GM18873 (cell line): Measurements from ENCODE around the gene DDR2.
"Not testable (repeated sequence)": the region's sequence is repeated elsewhere in the genome, so short reads cannot be mapped to it uniquely, and the experiment has no call there.

Experiments used
- ATAC-seq: cut with Tn5 transposase; IDR thresholded peaks from one replicate; pipeline ENCODE4 v1.9.1; 2021; ENCODE audit warnings: mild to moderate bottlenecking, moderate library complexity, moderate number of reproducible peaks; ENCODE audit not compliant: unreplicated experiment, low FRiP score

The DDR2 gene

DNA sequence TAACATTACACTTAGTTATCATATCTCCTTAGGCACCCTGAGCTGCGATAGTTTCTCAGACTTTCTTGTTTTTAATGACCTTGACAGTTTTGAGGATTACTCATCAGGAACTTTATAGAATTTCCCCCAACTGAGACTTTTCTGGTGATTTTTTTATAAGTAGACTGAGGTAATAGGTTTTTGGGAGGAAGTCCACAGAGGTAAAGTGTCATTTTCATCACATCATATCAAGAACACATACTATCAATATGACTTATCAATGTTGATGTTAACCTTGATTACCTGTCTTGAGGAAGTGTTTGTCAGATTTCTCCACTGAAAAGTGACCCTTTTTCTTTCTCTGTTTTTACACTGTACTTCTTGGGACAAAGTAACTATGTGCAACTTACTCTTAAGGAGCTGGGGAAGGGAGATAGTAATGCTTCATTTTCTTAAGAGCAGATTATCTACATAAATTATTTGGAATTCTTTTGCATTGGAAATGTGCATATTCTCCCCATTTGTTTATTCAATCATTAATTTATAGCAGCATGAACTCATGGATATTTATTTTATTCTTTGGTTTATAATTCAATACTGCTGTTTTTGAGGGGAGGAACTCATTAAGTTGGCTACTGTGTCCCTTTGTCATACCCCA lies 85.4 kb downstream of the DDR2 start:
- ATAC-seq, result no peak

DNA sequence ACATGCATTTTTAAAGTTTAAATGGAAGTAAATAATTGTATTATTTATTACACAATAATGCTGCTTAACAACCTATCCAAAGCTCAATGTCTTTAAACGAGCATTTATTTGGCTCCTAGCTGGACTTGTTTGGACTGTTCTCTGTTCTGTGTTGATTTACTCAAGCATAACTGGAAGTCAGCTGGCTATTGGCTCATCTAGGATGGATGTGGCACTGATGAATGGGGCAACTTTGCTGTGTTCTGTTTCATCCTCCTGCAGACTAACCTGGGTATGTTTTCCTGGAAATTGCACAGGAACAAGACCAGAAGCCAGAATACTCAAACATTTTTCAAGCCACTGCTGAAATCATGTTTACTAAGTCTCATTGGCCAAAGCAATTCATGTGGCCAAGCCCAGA lies 87.4 kb downstream of the DDR2 start:
- ATAC-seq, result no peak

DNA sequence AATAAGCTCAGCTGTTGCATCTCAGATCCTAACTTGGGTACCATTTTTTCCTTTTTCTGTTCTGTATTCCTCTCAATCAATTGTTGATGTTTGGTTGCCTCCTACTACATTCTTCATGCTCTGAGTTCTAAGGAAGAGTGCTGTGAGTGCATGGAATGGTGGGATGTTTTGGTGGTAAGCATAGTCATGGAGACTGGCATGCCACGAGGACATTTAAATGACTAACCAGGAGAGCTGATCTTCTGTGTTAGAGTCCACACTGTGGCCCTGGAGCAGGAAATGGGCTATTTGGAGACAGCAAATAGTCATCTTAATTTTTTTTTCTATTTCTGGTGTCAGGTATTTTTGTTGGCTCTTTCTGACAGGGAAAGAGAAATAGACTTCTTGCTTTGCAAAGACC lies 88.7 kb downstream of the DDR2 start:
- no peak for ATAC-seq

DNA sequence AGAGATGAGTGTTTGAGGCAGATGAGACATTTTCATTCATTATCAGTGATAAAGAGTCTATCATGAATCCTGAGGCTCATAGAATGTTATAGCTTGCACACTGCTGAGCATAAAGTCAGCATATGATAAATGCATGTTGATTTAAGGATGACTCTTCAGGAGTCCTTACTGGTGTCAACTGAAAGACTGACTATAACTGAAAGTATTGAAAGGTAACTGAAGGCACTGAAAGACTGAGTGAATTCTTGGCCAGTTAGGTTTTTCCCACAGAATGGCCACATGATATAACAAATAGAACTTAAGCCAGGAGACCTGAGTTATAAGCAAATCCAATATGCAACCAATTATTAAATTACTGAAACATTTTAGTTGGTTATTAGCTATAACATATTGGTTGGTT lies 89.2 kb downstream of the DDR2 start:
- ATAC-seq, result no peak

DNA sequence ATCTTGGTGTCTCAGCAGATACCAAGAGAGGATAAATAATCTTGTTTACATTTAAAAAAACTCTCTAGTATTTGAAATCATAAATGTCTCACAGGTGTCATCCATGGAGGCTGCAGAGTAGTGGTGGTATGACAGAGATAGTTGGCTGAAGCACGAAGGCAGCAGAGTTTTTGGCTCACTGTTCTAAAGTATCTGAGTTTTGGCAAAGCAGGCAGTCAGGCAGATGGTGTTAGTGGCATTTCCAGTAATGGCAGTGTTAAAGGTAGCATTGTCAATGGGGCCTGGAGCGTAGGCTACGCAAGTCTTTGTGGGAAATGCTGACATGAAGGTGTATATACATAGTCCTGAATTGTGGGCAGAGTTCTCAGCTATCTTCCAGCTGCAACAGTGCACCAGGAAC lies 89.8 kb downstream of the DDR2 start:
- ATAC-seq, result no peak

DNA sequence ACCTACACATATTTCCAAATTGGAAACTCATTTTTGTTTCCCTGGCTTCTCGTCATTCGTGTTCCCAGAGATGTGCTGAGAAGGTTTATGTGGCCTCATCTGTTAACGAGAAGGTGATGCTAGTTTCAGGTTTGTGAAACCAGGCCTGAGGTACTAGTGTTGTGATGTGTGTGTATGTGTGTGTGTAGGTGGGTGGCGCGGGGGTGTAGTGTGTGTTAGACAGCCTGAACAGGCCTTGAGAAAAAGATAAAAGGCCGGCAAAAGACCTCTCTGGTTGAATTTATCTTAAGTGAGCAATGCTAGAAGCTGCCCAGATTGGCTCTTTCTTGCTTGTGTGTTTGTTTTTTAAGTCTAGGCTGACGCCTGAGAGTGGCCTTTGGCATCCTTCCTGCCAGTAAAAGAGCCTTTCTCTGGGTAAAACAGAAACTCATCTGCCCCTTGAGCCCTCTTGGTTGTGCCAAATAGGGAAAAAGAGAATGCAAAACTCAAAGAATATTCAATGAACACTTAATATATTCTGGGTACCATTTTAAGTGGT lies 92.4 kb downstream of the DDR2 start:
- no peak for ATAC-seq

DNA sequence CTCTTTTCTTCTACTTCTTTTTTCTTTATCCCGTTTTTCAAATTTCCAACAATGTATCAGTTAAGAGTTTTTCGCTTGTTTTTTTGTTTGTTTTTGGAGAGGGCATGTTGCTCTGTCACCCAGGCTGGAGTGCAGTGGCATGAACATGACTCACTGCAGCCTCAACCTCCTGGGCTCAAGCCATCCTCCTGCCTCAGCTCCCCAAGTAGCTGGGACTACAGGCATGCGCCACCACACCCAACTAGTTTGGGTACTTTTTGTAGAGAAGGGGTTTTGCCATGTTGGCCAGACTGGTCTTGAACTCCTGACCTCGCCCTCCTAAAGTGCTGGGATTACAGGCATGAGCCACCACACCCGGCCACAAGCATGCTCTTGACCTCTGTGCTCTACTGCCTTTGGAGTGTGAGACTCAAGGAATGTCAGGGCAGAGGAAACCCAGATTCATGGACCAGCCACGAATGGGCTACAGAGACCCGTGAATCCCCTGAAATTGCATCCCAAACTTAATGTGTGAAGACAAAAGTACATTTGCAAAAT lies 93.1 kb downstream of the DDR2 start:
- ATAC-seq, result no peak

DNA sequence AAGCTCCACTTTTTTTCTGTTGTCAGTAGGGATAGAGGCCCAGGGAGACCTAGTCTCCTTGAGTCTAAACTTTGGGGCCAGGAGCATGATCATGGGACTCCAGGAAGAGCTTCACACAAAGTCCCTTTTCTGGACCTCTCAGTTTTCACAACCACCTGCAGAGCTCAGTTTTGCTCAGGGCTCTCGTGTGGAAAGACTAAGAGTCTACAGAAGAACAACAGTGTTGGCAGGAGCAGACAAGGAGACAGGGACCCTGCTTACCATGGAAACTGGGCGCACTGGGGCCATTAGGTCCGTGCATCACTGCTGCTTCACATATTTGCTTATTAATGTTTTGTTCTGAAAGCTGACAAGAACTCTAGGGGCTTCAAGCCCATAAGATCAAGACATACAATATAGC lies 94.3 kb downstream of the DDR2 start:
- no peak for ATAC-seq

DNA sequence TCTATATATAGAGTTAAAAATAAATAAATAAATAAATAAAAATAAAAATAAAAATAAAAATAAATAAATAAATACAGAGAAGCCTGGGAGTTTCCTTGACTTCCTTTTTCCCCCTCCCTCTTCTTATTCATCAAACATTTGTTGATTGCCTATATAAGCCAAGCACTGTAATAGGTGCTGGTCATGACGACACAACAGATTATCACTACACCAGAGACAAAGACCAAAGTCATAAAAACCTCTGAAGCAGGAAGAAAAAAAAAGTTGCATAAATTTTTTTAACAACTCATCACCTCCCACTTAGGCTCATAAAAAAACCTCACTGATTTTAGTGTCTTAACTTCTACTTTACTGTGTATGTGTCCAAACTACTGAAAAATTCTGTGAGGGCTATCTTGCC lies 95.2 kb downstream of the DDR2 start:
- ATAC-seq, result not testable (repeated sequence)

DNA sequence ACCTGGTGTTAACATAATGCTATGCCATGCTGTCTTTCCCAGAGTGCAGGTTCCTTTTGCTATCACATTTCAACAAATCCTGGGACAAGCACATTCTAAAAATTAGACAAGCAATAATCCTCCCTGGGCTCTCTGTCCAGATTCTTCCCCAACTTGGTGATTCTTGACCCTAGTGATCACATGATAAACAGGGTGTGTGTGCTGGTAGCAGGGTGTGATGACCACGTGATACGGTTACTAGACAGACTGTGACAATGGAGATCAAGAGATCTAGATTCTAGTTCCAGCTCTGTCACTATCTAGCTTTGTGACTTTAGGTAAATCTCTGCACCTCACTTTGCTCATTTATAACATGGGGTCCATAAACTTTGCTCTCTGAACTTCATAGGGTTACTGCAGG lies 96.3 kb downstream of the DDR2 start:
- no peak for ATAC-seq

DNA sequence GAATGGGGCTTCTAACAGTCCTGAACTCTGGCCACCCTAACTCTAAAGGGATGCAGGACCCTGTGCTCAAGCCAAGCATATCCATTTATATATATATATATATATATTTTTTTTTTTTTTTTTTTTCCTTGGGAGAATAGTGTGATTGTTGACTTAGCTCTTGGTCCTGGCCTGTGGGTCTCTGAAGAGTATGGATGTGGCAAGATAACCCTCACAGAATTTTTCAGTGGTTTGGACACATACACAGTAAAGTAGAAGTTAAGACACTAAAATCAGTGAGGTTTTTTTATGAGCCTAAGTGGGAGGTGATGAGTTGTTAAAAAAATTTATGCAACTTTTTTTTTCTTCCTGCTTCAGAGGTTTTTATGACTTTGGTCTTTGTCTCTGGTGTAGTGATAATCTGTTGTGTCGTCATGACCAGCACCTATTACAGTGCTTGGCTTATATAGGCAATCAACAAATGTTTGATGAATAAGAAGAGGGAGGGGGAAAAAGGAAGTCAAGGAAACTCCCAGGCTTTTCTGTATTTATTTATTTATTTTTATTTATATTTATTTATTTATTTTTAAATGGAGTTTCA lies 97.0 kb downstream of the DDR2 start:
- ATAC-seq, result not testable (repeated sequence)

DNA sequence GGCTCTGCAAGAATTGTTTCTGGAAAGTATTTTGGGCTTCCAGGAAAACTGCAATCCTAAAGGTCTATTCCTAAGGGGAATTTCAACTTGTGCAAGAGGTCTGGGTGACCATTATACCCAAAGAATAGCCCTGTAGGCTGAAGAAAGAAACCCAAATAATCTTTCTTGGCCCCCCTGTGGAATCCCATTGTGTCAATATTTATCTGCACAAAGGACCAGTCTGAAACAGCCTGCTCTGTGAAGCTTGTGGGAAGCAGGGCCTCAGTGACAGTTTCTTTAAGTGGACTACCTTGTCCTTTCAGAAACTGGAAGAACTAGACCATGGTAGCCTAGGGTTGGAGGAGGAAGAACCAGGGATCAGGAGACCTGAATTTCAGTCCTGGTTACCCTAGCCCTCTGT lies 99.8 kb downstream of the DDR2 start:
- no peak for ATAC-seq

DNA sequence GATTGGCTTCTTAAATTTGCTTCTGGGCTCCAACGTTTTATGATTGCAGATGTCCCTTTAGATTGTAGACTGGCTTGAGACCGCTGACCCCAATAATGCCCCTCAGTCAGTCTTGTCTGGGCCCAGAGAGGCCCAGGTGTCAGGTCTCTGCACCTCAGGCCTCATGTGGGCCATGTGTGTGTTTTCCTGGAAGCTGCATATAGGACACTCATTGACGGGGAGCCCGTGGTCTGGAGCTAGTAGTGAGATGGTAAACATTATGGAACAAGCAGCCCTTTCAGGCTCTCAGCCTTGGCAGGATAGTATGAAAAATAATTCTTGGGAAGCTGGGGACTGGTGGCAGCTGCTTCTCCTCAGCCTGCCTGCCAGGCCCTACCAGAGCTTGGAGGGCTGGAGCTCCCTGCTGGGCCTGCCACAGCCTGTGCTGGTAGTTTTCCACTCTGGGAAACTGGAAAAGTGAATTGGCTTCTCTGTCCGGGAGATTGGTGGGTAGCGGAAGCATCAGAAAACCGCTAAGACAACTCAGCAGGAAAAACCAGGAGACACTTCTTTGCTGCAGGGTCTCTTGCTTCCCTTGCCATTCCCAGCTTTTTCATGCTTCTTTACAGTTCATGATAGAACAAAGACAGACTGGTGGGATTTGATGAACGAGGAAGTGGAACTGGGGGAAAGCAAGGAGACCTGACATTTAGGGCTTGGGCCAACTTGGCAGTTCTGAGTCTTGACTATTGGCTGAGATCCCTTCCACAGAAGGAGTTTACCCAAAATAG lies 100.5 kb downstream of the DDR2 start:
- ATAC-seq, result no peak

DNA sequence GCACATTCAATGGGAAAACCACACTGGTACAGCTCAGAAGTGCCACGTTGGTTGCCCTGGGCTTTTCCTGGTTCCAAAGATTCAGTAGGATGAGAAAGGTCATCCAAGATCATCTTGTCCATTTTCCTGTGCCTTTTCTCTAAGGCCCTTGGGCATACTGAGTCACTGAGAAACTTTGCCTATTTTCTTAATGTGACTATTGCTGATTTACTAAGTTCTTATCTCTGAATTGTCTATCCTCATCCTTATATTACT lies 101.0 kb downstream of the DDR2 start:
- ATAC-seq, result no peak

DNA sequence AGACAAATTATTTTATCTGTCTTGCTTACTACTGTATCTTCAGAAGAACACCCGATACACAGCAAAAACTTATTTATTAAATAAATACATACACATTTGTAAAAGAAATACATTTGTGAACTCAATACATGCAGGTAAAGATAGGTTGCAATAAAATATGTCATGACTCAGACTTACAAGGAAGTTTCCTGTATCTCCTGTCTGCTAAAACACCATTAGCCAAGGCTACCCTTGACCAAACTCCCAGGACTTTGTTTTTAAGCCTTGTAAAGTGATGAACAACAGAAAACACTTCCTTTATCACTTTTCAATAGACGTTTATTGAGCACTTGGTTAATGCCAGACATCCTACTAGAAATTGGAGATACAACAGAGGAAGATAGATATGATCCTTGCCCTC lies 101.8 kb downstream of the DDR2 start:
- ATAC-seq, result no peak

DNA sequence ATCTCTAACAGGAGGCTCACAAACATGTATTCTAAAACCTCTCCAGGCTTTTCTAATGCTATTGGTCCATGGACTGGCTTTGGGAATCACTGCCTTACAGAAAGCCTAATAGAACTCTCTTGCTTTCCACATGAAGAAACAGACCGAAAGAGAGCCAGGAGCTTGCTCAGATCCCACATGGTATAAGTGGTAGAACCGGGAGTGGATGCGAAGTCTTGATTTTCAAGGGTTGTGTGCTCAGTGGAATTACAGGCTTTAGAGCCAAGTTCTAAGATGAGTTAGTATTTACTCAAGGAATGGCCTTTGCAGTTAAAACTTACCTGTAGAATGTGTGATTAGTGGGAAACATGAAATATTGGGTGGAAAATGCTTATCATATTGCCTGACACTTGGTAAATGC lies 103.9 kb downstream of the DDR2 start:
- no peak for ATAC-seq

DNA sequence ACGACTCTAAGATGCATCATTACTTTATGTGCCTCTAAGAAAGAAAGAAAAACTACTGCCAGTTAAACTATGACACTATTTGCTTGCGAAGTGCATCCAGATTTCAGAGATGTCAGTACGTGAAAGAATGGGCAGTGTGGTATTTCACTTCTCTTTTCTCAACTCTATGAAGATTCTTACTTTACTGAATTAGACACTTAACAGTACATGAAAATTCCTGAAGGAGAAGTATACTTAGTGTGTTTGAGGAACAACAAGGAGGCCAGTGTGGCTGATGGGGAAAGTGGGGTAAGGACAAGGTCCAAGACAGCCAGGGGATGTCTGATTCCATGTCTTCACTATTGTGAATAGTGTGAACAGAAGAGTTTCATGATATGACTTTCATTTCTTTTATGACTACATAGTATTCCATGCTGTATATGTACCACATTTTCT lies 104.4 kb downstream of the DDR2 start:
- ATAC-seq, result peak; percentile 85

DNA sequence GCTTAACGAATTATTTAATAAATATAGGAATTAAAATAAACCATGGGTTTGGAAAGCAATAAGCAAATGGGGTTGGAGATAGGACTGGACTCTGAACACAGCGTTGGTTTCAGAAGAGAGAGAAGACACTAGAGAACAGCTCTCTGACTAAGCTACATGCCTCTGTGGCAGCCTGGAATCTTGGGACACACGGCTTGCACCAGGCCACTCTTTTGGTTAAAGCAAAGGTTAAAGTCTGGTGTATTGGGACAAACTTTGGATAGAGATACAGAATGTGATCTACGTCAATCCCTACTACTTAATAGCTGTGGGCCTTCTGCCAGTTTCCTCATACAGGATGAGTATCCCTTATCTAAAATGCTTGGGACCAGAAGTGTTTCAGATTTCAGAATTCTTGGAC lies 108.5 kb downstream of the DDR2 start:
- no peak for ATAC-seq

DNA sequence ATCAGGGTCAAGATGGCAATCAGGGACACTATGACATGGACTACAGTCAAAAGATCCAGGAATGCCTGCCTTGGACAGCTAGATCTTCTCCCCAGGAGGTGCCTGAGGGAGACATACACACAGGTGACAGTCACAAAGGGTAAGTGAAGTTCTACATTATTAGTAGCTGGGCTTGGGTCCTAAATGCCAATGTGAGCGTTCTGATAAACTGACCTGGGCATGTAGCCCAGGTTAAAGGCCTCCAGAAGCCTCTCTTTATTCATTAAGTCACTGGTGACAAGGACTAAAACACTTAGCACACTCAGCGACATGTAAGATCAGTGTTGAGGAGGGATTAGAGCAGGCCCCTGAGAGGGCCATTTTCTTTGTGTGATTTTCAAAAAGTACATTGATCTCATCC lies 109.3 kb downstream of the DDR2 start:
- ATAC-seq, result no peak

DNA sequence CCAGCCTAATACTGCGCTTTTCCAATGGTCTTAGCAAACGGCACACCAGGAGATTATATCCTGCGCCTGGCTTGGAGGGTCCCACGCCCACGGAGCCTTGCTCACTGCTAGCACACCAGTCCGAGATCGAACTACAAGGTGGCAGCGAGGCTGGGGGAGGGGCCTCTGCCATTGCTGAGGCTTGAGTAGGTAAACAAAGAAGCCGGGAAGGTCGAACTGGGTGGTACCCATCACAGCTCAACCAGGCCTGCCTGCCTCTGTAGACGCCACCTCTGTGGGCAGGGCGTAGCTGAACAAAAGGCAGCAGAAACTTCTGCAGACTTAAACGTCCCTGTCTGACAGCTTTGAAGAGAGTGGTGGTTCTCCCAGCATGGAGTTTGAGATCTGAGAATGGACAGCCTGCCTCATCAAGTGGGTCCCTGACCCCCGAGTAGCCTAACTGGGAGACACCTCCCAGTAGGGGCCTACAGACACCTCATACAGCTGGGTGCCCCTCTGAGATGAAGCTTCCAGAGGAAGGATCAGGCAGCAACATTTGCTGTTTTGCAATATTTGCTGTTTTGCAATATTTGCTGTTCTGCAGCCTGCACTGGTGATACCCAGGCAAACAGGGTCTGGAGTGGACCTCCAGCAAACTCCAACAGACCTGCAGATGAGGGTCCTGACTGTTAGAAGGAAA lies 114.1 kb downstream of the DDR2 start:
- ATAC-seq, result not testable (repeated sequence)

DNA sequence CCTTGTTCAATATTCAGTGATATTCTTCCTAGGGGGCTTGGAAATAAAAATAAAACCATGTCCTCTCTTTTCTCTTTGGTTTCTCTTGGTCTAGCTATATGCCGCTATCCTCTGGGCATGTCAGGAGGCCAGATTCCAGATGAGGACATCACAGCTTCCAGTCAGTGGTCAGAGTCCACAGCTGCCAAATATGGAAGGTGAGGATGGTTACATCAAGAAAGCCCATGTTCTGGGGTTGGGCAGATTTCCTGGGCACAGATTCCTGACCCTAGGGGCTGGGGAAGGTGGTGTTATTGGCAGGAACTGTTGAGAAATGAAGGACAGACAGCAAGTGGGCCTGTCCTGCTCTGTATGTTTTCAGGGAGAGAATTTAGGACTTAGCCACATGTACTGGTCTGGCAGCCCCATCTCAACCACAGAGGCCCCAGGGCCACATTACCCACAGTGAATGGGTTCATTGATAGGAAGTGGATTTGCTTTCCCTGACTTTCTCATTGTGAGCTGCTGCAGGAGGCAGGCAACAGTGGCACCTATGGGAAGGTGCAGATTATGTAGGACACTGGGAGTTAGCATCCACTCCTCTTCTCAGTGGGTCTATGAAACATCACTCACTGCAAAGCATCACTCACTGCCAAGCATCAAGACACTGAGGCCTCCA lies 120.9 kb downstream of the DDR2 start:
- ATAC-seq, result no peak
